AG10803 (cell line): ENCODE measurements around the gene MBD5.

Source experiments
- DNase-seq: peaks from one replicate; pipeline ENCODE4 v3.0.0; 2010; ENCODE audit warnings: low read depth
- H3K4me3 ChIP-seq: 2 replicates; pipeline ENCODE4 v1.5.1; 2011; ENCODE audit warnings: mild to moderate bottlenecking, low read length, control low read depth
- TF ChIP-seq, protein P1 (sequence below): conservative IDR thresholded peaks from 2 replicates; pipeline ENCODE4 v1.5.1; 2011; ENCODE audit warnings: mild to moderate bottlenecking, low read length, control low read depth, inconsistent platforms

MBD5 gene

GRCh38 chr2:148458171-148458570, 437.3 kb downstream of the MBD5 start:
- TF ChIP-seq, protein P1, sequence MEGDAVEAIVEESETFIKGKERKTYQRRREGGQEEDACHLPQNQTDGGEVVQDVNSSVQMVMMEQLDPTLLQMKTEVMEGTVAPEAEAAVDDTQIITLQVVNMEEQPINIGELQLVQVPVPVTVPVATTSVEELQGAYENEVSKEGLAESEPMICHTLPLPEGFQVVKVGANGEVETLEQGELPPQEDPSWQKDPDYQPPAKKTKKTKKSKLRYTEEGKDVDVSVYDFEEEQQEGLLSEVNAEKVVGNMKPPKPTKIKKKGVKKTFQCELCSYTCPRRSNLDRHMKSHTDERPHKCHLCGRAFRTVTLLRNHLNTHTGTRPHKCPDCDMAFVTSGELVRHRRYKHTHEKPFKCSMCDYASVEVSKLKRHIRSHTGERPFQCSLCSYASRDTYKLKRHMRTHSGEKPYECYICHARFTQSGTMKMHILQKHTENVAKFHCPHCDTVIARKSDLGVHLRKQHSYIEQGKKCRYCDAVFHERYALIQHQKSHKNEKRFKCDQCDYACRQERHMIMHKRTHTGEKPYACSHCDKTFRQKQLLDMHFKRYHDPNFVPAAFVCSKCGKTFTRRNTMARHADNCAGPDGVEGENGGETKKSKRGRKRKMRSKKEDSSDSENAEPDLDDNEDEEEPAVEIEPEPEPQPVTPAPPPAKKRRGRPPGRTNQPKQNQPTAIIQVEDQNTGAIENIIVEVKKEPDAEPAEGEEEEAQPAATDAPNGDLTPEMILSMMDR = no peak
- DNase-seq = no peak
- H3K4me3 ChIP-seq = no peak overlapping the region

DNA sequence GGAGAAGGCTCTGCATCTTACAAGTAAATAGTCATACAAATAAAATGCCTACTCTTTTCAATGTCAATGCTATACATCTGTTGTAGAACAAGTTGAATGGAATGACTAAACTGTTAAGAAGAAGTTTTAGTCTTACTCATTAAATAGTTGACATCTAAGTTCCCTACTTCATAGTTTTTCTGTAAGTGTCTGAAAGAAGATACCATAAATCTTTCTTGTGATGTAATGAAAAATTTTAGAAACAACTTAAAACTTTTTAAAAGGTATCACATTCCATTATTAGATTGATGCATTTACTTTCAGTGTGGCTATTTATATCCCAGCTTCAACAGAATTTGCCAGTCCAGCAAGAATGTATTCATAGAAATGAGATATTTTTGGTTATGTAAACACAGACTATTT, 438.5 kb downstream of the MBD5 start:
- DNase-seq = peak; percentile 6
- TF ChIP-seq, protein P1 = no peak
- H3K4me3 ChIP-seq = no peak overlapping the region

- H3K4me3 ChIP-seq = no peak overlapping the region
- no peak for DNase-seq
- TF ChIP-seq, protein P1 = no peak
Observed at GRCh38 chr2:148461876-148462275, 441.0 kb downstream of the MBD5 start.

- DNase-seq = no peak
- TF ChIP-seq, protein P1 = no peak
- no peak overlapping the region for H3K4me3 ChIP-seq
Observed at GRCh38 chr2:148475626-148476025, 454.7 kb downstream of the MBD5 start.

- no peak for DNase-seq
- no peak overlapping the region for H3K4me3 ChIP-seq
- TF ChIP-seq, protein P1 = no peak
Observed at GRCh38 chr2:148479398-148479797, 458.5 kb downstream of the MBD5 start.

DNA sequence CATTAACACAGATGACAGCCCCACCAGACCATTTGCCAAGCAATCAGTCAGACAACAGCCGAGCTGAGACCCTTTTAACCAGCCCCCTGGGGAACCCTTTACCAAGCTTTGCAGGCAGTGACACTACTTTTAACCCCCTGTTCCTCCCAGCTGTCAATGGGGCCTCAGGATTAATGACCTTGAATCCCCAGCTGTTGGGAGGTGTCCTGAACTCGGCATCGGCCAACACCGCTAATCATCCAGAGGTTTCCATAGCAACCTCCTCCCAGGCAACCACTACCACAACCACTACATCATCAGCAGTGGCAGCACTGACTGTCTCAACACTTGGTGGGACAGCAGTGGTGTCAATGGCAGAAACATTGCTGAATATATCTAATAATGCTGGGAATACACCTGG, 462.8 kb downstream of the MBD5 start:
- no peak overlapping the region for H3K4me3 ChIP-seq
- no peak for DNase-seq
- TF ChIP-seq, protein P1 = no peak

- H3K4me3 ChIP-seq = no peak overlapping the region
- TF ChIP-seq, protein P1 = no peak
- no peak for DNase-seq
Observed at GRCh38 chr2:148484066-148484465, 463.2 kb downstream of the MBD5 start.
